ENCODE results near the gene TECR. TPM values are rescaled to one million over a fixed set of nuclear protein-coding genes. Genes with fewer than 3 reads are reported as not detected.
A peak's percentile ranks its signal among the peaks of the same experiment; 100 is the strongest.
"Not testable (repeated sequence)": the region's sequence is repeated elsewhere in the genome, so short reads cannot be mapped to it uniquely, and the experiment has no call there.

The TECR gene
- polyA plus RNA-seq, 6 donors from 2014 or later: 95.6 to 169 (median 116) TPM

DNA sequence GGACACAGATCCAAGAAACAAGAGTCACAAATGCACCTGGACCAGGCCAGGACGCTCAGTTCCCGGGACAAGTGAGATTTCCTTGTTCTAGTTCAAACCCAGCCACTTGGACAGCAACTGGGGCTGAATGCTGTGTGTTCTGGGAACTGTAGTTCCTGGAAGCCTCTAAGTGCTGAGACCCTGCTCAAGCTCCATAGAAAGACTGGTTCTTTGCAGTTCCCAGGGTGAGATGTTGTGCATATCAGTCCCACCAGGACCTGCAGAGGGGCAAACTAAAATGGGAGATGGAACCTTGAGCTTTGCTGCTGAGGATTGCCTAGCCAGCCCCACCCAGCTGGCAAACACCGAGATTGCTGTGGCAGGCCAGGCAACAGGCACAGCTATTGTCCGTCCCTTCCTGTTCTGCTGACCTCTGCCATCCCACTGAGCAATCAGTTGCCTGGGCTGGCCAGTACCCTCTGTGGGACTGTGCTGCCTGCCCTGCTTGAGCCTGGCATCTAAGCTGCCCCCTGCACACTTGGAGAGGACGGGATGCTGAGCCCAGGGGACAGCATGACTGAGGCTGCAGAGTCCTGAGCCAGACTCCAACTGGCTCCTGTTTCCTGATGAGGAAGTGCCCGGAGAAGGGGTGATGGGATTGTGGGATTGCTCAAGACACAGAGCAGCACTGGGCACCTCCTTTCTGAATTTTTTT, 32.0 kb upstream of the TECR start:
- ATAC-seq (ENCODE audit: low read depth in 2 of 2) (no peak), DNase-seq (no peak)
- Mint-ChIP-seq H3K27ac (peak overlapping the region in 1 of 6 donors; percentile 20), H3K4me3 (peak overlapping the region in 7 of 8 donors; percentile 70 to 85 (median 80)), H3K4me1 (peaks cover 9 to 24% (median 15%) of the 10 kb centered on the region in 3 donors), H3K27me3 (peaks cover 0 to 4% (median 0%) of the 10 kb centered on the region in 3 donors), H3K9me3 (no peaks in the 10 kb centered on the region), H3K36me3 (no peaks in the 10 kb centered on the region)

DNA sequence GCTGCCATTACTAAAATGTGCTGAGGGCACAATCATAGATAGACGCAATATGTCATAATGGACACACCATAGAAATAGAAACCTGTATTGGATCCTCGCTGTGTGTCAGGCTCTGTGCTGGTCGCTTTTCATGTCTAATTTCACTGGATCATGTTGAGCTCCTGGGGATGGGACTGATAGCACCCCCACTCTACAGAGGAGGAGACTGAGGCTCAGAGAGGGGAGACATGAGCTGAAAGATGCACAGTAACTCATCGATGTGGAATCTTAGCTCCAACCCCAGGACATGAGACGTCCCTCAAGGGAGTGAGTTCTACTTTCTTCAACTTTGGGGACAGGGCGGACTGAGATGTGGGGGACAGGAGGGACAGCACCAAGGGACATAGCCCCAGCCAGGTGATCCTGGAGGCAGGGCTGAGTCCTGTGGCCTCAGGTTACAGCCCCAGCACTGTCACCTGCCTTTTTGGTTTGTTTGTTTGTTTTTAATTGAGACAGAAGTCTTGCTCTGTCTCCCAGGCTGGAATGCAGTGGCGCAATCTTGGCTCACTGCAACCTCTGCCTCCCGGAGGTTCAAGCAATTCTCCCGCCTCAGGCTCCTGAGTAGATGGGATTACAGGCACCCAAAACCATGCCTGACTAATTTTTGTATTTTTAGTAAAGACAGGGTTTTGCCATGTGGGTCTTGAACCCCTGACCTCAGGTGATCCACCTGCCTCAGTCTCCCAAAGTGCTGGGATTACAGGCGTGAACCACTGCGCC, 26.9 kb upstream of the TECR start:
- peak overlapping the region in 1 of 8 donors; percentile 42 for H3K4me3 Mint-ChIP-seq
- no peak for DNase-seq
- H3K27me3 Mint-ChIP-seq: peaks cover 6 to 15% (median 13%) of the 10 kb centered on the region in 3 donors
- no peak for ATAC-seq (ENCODE audit: low read depth in 2 of 2)
- no peaks in the 10 kb centered on the region for H3K36me3 Mint-ChIP-seq
- H3K27ac Mint-ChIP-seq: peak overlapping the region in 1 of 6 donors; percentile 47
- peaks cover 10 to 18% (median 11%) of the 10 kb centered on the region in 3 donors for H3K4me1 Mint-ChIP-seq
- H3K9me3 Mint-ChIP-seq: no peaks in the 10 kb centered on the region

DNA sequence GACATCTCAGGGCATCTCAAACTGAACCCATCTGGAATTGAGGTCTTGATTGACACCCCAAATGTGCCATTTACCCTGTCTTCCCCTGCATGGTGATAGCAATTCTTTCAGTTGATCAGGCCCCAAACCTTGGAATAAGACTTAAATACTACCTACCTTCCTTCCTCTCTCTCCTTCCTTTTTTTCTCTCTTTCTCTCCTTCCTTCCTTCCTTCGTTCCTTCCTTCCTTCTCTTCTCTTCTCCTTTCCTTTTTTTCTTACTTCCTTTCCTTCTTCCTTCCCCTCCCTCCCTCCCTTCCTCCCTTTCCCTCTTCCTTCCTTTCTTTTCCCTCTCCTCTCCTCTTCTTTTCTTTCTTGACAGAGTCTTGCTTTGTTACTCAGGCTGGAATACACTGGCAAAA, 26.1 kb upstream of the TECR start:
- no peak for DNase-seq
- no peaks in the 10 kb centered on the region for H3K9me3 Mint-ChIP-seq
- H3K27me3 Mint-ChIP-seq: peaks cover 6 to 14% (median 13%) of the 10 kb centered on the region in 3 donors
- no peaks in the 10 kb centered on the region for H3K36me3 Mint-ChIP-seq
- no peak overlapping the region for H3K4me3 Mint-ChIP-seq
- ATAC-seq (ENCODE audit: low read depth in 2 of 2): no peak
- peaks cover 9 to 16% (median 10%) of the 10 kb centered on the region in 3 donors for H3K4me1 Mint-ChIP-seq
- H3K27ac Mint-ChIP-seq: peak overlapping the region in 2 of 6 donors; percentile 11 to 60

DNA sequence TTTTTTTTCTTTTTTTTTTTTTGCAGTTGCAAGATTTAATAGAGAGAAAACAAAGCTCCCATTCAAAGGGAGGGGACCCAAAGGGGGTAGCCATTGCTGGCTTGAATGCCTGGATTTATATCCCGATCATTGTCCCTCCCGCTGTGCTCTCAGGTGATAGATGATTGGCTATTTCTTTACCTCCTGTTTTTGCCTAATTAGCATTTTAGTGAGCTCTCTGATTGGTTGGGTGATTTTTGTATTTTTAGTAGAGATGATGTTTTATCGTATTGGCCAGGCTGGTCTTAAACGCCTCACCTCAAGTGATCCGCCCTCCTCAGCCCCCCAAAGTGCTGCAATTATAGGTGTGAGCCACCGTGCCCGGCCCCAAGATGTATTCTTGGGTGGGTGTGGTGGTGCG, 24.8 kb upstream of the TECR start:
- Mint-ChIP-seq H3K27me3 (peaks cover 6 to 14% (median 13%) of the 10 kb centered on the region in 3 donors), H3K4me1 (peaks cover 9 to 16% (median 12%) of the 10 kb centered on the region in 3 donors)
- not testable (repeated sequence) for DNase-seq; ATAC-seq (ENCODE audit: low read depth in 2 of 2); H3K27ac Mint-ChIP-seq; H3K36me3 Mint-ChIP-seq; H3K9me3 Mint-ChIP-seq; H3K4me3 Mint-ChIP-seq

DNA sequence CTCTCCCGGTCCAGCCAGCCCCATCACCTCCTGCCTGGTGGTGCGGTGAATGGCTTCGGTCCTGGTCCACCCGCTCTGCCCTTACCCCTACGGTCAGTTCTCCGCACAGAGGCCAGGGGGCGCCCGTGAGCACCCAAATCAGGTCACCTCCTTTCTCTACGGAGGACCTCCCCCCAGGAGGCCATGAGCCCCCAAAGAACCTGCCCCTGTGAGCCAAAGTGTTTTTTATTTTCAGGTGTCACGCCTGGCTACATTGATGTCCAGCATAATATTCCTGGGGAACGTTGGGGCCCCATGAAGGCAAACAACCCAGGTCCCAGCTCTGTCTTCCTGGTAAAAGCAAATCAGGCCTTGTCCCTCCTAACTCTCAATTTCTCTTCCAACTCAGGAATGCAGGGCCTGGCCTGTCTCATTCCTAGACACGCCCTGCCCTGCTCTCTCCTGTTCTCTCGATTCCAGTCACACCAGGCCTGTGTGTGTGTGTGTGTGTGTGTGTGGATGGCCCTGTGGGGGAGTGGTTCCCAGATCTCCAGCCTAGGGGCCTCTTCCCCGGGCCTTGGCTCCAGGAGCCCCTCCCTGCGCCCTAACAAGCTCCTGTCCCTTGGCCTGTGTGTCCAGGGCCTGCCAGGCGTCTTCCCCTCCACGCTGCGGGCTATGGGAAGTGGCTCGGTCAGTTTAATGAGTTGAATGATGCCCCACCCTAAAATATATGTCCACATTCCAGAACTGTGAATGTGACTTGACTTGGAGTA, 23.7 kb upstream of the TECR start:
- Mint-ChIP-seq H3K4me3 (peak overlapping the region in 1 of 8 donors; percentile 15), H3K27me3 (peaks cover 6 to 14% (median 13%) of the 10 kb centered on the region in 3 donors), H3K9me3 (no peaks in the 10 kb centered on the region), H3K27ac (peak overlapping the region in 1 of 6 donors; percentile 47), H3K36me3 (no peaks in the 10 kb centered on the region), H3K4me1 (peaks cover 9 to 16% (median 14%) of the 10 kb centered on the region in 3 donors)
- ATAC-seq (ENCODE audit: low read depth in 2 of 2) (peak; percentile 78 to 79), DNase-seq (peak; percentile 54)

DNA sequence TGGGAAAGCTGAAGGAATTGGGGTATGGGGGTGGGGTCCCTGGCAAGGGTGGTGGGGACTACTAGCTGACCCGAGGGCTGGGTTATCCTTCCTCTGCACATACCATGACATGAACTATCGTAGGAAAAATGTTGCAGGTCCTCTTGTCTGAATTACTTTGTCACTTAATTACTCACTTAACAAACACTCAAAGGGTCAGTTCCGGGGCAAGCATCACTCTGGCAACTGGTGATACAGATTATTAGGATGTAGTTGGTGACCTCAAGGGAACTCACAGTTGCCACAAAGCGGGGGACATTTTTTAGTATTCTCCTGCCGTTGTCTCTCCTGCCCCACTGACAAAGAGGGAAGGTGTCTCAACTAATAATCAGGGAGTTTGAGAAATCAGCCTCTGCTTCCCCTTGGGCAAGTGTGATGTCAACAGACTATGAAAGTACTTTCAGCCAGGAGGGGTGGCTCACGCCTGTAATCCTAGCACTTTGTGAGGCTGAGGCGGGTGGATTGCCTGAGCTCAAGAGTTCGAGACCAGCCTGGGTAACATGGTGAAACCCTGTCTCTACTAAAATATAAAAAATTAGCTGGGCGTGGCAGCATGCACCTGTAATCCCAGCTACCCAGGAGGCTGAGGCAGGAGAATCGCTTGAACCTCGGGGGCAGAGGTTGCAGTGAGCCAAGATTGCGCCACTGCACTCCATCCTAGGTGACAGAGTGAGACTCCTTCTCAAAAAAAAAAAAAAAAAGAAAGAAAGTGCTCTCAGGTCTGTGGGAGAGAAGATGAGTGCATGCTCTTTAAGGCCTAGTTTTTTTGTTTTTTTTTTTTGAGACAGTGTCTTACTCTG, 21.5 kb upstream of the TECR start:
- Mint-ChIP-seq H3K36me3 (no peaks in the 10 kb centered on the region), H3K27me3 (peaks cover 6 to 14% (median 13%) of the 10 kb centered on the region in 3 donors), H3K4me1 (peaks cover 9 to 16% (median 14%) of the 10 kb centered on the region in 3 donors), H3K9me3 (no peaks in the 10 kb centered on the region), H3K27ac (peak overlapping the region in 1 of 6 donors; percentile 72), H3K4me3 (no peak overlapping the region)
- no peak for ATAC-seq (ENCODE audit: low read depth in 2 of 2)
- no peak for DNase-seq

DNA sequence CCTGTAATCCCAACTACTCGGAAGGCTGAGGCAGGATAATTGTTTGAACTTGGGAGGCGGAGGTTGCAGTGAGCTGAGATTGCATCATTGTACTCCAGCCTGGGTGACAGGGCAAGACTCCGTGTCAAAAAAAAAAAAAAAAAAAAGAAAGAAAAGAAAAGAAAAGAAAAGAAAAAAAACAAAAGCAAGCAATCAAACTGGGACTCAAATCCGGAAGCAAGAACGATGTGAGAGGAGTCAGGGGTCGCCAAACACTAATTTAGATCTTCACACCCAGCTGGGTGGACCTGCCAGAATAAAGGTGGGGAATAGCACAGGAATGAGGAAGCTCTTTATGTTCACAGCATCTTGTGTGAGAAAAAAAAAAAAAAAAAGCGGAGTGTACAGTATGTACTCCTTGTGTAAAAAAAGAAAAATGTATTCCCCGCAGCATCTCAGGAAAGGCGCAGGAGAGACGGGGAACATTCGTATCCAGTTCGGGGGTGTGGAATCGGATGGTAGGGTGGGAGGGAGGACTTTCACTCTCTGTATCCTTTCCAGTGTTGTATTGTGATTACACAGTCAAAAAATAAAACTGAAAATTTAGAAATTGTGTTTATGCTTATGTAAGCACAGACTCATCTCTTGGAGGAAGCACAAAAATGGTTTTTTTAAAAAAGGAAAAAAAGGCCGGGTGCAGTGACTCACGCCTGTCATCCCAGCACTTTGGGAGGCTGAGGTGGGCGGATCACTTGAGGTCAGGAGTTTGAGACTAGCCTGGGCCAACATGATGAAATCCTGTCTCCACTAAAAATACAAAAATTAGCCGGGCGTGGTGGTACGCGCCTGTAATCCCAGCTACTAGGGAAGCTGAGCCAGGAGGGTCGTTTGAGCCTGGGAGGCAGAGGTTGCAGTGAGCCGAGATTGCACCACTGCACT, 18.8 kb upstream of the TECR start:
- peaks cover 14 to 27% (median 20%) of the 10 kb centered on the region in 3 donors for H3K4me1 Mint-ChIP-seq
- no peak overlapping the region for H3K27ac Mint-ChIP-seq
- no peaks in the 10 kb centered on the region for H3K9me3 Mint-ChIP-seq
- H3K36me3 Mint-ChIP-seq: peaks cover 9 to 12% of the 10 kb centered on the region in 2 donors
- H3K4me3 Mint-ChIP-seq: no peak overlapping the region
- no peak for DNase-seq
- peaks cover 0 to 2% (median 0%) of the 10 kb centered on the region in 3 donors for H3K27me3 Mint-ChIP-seq
- no peak for ATAC-seq (ENCODE audit: low read depth in 2 of 2)

DNA sequence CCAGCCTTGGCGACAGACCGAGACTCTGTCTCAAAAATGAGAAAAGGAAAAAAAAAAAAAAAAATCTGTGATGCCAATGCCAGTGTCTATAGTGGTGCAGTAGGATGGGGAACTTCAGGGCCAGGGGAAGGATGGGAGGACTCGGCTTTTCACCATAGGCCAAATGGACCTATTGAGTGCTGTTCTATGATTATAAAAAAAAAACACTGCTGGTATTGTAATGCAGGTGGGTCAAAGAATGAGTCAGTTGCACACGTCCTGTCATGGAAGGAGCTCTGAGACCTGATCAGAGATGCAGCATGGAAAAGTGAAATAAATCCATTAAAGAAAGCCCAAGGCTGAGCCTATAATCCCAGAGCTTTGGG, 18.2 kb upstream of the TECR start:
- Mint-ChIP-seq H3K9me3 (no peaks in the 10 kb centered on the region), H3K27me3 (no peaks in the 10 kb centered on the region), H3K36me3 (peaks cover 9 to 16% of the 10 kb centered on the region in 2 donors), H3K4me3 (no peak overlapping the region), H3K27ac (no peak overlapping the region), H3K4me1 (peaks cover 16 to 31% (median 21%) of the 10 kb centered on the region in 3 donors)
- DNase-seq (no peak), ATAC-seq (ENCODE audit: low read depth in 2 of 2) (no peak)

DNA sequence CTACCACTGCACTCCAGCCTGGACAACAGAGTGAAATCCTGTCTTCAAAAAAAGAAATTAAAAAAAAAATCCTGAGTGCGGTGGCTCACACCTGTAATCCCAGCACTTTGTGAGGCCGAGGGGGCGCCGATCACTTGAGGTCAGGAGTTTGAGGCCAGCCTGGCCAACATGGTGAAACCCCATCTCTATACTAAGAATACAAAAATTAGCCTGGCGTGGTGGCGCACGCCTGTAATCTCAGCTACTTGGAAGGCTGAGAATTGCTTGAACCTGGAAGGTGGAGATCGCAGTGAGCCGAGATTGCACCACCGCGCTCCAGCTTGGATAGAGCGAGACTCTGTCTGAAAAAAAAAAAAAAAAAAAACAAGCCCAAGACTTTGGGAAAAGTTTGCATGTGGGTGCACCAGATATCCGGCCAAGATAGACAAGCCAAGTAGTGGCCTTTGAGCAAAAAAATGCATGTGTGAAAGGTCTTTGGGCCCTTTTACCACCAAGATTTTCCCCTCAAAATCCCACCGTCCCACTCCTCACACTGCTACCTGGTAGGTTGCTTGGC, 16.9 kb upstream of the TECR start:
- Mint-ChIP-seq H3K4me1 (peaks cover 28 to 42% (median 32%) of the 10 kb centered on the region in 3 donors), H3K9me3 (no peaks in the 10 kb centered on the region), H3K4me3 (no peak overlapping the region), H3K36me3 (peaks cover 14 to 20% of the 10 kb centered on the region in 2 donors), H3K27ac (no peak overlapping the region), H3K27me3 (no peaks in the 10 kb centered on the region)
- DNase-seq: no peak
- no peak for ATAC-seq (ENCODE audit: low read depth in 2 of 2)

DNA sequence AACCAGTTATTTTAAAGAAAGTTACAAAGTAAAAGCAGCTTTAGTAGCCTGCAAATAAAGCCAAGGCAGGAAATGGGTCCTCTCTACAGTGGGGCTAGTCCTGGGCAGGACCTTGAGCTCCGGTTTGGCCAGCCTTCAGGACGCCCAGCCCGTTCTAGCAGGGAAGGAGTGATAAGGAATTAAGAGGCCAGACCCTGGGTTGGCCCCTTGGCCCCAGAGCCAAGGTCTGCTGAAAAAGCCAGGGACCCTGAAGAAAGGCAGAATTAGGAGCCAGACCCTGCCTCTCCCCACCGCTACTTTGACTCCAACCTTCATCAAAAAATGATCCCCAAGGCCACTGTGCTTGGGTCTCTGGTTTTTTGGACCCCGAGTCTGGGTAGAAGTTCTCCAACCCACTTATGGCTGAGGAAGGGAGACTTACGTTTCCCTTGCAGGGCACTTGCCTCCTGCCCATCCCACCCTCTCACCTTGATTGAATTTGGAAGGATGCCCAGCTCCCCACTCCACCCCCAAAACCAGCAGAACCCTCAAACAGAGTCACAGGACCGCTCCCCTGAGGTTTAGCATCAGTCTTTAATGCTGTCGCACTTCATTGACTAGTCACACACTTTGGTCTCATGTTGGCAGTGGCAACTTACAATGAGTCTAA, 15.1 kb upstream of the TECR start:
- peak overlapping the region in 4 of 6 donors; percentile 41 to 86 (median 64) for H3K27ac Mint-ChIP-seq
- peaks cover 29 to 50% (median 41%) of the 10 kb centered on the region in 3 donors for H3K4me1 Mint-ChIP-seq
- ATAC-seq (ENCODE audit: low read depth in 2 of 2) (no peak), DNase-seq (no peak)
- H3K36me3 Mint-ChIP-seq: peaks cover 14 to 20% of the 10 kb centered on the region in 2 donors
- H3K27me3 Mint-ChIP-seq: no peaks in the 10 kb centered on the region
- peak overlapping the region in 4 of 8 donors; percentile 5 to 97 (median 31) for H3K4me3 Mint-ChIP-seq
- H3K9me3 Mint-ChIP-seq: no peaks in the 10 kb centered on the region

DNA sequence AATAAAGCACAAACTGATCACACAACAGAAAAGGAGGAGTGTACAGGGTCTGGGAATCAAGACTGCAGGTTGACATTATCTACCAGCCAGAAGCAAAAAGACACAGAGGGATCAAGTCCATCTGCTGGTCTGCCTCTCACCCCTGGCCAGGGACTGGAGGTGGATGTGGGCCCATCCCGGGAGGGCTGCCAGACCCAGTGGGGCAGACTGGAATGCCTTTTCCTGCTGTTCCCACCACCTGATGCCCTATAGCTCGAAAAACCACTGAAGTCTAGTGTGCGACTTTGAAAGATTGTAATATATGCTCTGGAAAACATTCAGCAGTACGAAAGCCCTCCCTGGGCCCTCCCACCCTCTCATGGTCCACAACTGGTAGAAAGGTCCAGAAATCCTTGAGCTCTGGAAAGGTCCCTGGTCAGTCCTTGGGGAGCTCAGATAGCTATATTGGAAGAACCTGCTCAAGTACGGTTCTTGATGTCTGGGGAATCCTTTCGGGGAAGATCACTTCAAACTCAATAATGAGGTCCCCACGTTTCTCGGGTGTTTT, 13.8 kb upstream of the TECR start:
- peaks cover 0 to 2% (median 0%) of the 10 kb centered on the region in 7 donors for H3K9me3 Mint-ChIP-seq
- ATAC-seq (ENCODE audit: low read depth in 2 of 2) (no peak), DNase-seq (no peak)
- peak overlapping the region in 5 of 6 donors; percentile 44 to 85 (median 73) for H3K27ac Mint-ChIP-seq
- H3K4me1 Mint-ChIP-seq: peaks cover 34 to 57% (median 46%) of the 10 kb centered on the region in 3 donors
- peaks cover 14 to 20% of the 10 kb centered on the region in 2 donors for H3K36me3 Mint-ChIP-seq
- H3K4me3 Mint-ChIP-seq: peak overlapping the region; percentile 47 to 97 (median 80)
- no peaks in the 10 kb centered on the region for H3K27me3 Mint-ChIP-seq
